HG02981 (cell line): Measurements from ENCODE around the gene OR8G5.
"Not testable (repeated sequence)": the region's sequence is repeated elsewhere in the genome, so short reads cannot be mapped to it uniquely, and the experiment has no call there.

Experiments
- ATAC-seq: cut with Tn5 transposase; IDR thresholded peaks from one replicate; pipeline ENCODE4 v1.9.1; 2021; ENCODE audit warnings: mild to moderate bottlenecking, moderate library complexity; ENCODE audit not compliant: unreplicated experiment

OR8G5 gene, protein sequence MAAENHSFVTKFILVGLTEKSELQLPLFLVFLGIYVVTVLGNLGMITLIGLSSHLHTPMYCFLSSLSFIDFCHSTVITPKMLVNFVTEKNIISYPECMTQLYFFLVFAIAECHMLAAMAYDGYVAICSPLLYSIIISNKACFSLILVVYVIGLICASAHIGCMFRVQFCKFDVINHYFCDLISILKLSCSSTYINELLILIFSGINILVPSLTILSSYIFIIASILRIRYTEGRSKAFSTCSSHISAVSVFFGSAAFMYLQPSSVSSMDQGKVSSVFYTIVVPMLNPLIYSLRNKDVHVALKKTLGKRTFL

GRCh38 chr11:124256076-124256475, at the start of gene OR8G5:
OR8G5 (plus strand) TSS chr11:124256376; CDS start chr11:124264932, 8,556 bp downstream.
- no peak for ATAC-seq

GRCh38 chr11:124207102-124207792, 48.9 kb upstream of the OR8G5 start:
- ATAC-seq: no peak

GRCh38 chr11:124209824-124210357, 46.3 kb upstream of the OR8G5 start:
- ATAC-seq: no peak

- ATAC-seq: no peak
These were observed 45.8 kb upstream of the OR8G5 start for GRCh38 chr11:124210421-124210820.

- ATAC-seq: no peak
These were observed 44.9 kb upstream of the OR8G5 start for GRCh38 chr11:124211321-124211720.

GRCh38 chr11:124214027-124214426, 42.1 kb upstream of the OR8G5 start:
- ATAC-seq: no peak

DNA sequence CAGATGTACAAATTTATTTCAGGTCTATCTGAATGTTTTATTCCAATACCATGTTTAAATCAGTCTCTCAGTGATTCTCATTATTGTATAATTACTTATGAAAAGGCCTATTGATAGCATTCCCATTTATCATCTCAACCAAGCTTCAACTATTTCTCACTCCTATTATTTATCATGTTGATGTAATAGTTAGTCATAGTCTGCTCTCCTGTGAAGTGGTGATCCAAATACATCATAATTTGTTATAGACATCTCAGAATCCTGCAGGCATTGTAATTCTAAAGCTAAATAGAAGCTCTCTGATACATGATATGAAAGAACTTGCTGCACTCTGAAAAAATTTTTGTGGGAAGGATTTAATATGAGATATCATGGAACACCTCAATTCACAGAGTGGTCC, 37.0 kb upstream of the OR8G5 start:
- ATAC-seq: no peak

- ATAC-seq: no peak
These were observed 33.8 kb upstream of the OR8G5 start for GRCh38 chr11:124222407-124222806.

DNA sequence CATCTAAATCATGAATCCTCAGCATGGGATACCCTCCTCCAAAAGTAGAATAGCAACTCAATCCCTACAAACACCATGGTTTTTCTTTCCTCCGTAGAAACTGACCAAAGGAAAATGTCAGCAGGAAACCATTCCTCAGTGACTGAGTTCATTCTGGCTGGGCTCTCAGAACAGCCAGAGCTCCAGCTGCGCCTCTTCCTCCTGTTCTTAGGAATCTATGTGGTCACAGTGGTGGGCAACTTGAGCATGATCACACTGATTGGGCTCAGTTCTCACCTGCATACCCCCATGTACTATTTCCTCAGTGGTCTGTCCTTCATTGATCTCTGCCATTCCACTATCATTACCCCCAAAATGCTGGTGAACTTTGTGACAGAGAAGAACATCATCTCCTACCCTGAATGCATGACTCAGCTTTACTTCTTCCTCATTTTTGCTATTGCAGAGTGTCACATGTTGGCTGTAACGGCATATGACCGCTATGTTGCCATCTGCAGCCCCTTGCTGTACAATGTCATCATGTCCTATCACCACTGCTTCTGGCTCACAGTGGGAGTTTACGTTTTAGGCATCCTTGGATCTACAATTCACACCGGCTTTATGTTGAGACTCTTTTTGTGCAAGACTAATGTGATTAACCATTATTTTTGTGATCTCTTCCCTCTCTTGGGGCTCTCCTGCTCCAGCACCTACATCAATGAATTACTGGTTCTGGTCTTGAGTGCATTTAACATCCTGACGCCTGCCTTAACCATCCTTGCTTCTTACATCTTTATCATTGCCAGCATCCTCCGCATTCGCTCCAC, 31.4 kb upstream of the OR8G5 start:
- not testable (repeated sequence) for ATAC-seq

- ATAC-seq: no peak
These were observed 30.7 kb upstream of the OR8G5 start for GRCh38 chr11:124225471-124225870.

DNA sequence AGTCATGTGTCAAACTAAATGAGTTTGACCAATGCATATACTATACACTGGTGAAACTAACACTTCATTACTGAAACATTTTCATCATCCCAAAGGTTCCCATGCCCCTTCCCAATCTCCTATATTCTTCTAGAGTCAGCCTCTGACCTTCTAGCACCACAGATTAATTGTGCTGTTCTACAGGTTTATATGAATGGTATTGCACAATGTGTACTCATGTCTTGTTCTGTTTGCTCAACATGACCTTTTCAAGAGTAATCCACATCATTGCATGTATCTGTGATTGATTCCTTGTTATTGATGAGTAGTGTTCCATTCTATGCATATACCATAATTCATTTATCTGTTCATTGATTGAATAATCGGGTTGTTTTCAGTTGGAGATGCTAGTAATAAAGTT, 22.8 kb upstream of the OR8G5 start:
- no peak for ATAC-seq

- no peak for ATAC-seq
These were observed 17.7 kb upstream of the OR8G5 start for GRCh38 chr11:124238512-124238911.

GRCh38 chr11:124240621-124241397, 15.4 kb upstream of the OR8G5 start, which contains the start of gene OR8G1:
OR8G1 (plus strand) TSS chr11:124241095; CDS start chr11:124249676, 8,581 bp downstream.
- ATAC-seq: no peak

- ATAC-seq: not testable (repeated sequence)
These were observed 6.3 kb upstream of the OR8G5 start for GRCh38 chr11:124249869-124250268.

- not testable (repeated sequence) for ATAC-seq
These were observed 8.9 kb downstream of the OR8G5 start for GRCh38 chr11:124265041-124265440.

GRCh38 chr11:124270886-124271285, 14.7 kb downstream of the OR8G5 start:
- not testable (repeated sequence) for ATAC-seq

DNA sequence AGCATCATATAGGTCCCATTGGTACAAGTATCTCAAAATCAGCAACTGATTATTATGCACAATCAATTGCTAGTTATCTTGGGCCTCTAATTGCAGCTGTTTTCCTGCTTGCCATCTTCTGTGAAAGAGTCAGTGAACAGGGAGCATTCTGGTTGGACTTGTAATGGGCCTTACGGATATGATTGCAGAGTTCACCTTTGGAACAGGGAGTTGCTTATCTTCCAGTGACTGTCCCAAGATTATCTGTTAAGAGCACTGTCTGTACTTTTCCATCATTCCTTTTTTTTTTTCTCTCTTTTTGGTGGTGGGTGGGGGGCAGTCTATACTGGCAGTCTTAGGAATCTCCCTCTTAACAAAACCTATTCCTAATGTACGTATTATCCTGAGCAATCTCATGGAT, 17.8 kb downstream of the OR8G5 start:
- no peak for ATAC-seq

GRCh38 chr11:124276081-124276480, 19.9 kb downstream of the OR8G5 start:
- ATAC-seq: no peak

DNA sequence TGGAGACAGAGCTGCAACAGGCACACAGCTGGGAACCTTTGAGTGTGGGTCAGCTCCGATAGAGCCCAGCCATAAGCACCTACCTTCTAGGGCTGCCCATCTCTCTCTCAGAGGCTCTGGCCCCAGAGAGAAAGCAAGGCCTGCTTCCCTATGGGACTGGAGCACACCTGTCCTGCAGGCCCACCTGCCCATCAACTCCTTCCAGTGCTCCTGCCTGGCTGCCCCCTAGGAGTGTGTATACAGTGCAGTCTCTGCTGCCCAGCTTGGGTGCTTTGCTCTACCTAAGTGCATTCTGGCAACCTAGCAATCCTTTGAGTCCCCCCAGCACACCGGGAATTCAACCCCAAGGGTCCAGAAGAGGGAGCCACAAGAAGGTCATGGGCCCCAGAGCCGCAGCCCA, 21.0 kb downstream of the OR8G5 start:
- ATAC-seq: no peak

GRCh38 chr11:124277804-124278203, 21.6 kb downstream of the OR8G5 start:
- no peak for ATAC-seq
